ENCODE measurements around the gene EPPIN.

The EPPIN gene

GRCh38 chr20:45523821-45524220 lies 23.4 kb downstream of the EPPIN start:
- no peaks in the 10 kb centered on the region for H3K4me1 Mint-ChIP-seq
- H3K36me3 Mint-ChIP-seq (ENCODE audit: low read depth): no peaks in the 10 kb centered on the region
- peaks cover 48% of the 10 kb centered on the region for H3K27me3 Mint-ChIP-seq (ENCODE audit: low read depth, poor library complexity)
- DNase-seq: no peak
- TF ChIP-seq CTCF (IDR thresholded peaks at IDR 0.05): no peak
- H3K9me3 Mint-ChIP-seq: no peaks in the 10 kb centered on the region
- H3K27ac Mint-ChIP-seq: no peak overlapping the region
- H3K4me3 Mint-ChIP-seq: no peak overlapping the region

- DNase-seq: no peak
- no peaks in the 10 kb centered on the region for H3K36me3 Mint-ChIP-seq (ENCODE audit: low read depth)
- no peak overlapping the region for H3K4me3 Mint-ChIP-seq
- H3K4me1 Mint-ChIP-seq: peaks cover 4% of the 10 kb centered on the region
- no peak for TF ChIP-seq CTCF (IDR thresholded peaks at IDR 0.05)
- H3K27me3 Mint-ChIP-seq (ENCODE audit: low read depth, poor library complexity): peaks cover 36% of the 10 kb centered on the region
- no peak overlapping the region for H3K27ac Mint-ChIP-seq
- H3K9me3 Mint-ChIP-seq: no peaks in the 10 kb centered on the region
Observed at GRCh38 chr20:45518282-45518681, 28.9 kb downstream of the EPPIN start.

- no peak for TF ChIP-seq CTCF (IDR thresholded peaks at IDR 0.05)
- Mint-ChIP-seq H3K4me3 (no peak within 1 kb of the TSS), H3K36me3 (ENCODE audit: low read depth) (no peaks in the 10 kb centered on the region), H3K27ac (no peak within 1 kb of the TSS), H3K4me1 (peaks cover 13% of the 10 kb centered on the region), H3K9me3 (no peaks in the 10 kb centered on the region), H3K27me3 (ENCODE audit: low read depth, poor library complexity) (peaks cover 19% of the 10 kb centered on the region)
- DNase-seq: no peak
Observed at GRCh38 chr20:45515147-45515913, 31.9 kb downstream of the EPPIN start, which contains the start of gene SPINT3. SPINT3 (minus strand) TSS chr20:45515622; CDS start chr20:45515608, 14 bp downstream.

- peaks cover 22% of the 10 kb centered on the region for H3K4me1 Mint-ChIP-seq
- H3K27ac Mint-ChIP-seq: no peak overlapping the region
- TF ChIP-seq CTCF (IDR thresholded peaks at IDR 0.05): no peak
- H3K9me3 Mint-ChIP-seq: no peaks in the 10 kb centered on the region
- H3K4me3 Mint-ChIP-seq: no peak overlapping the region
- peaks cover 20% of the 10 kb centered on the region for H3K27me3 Mint-ChIP-seq (ENCODE audit: low read depth, poor library complexity)
- no peak for DNase-seq
- H3K36me3 Mint-ChIP-seq (ENCODE audit: low read depth): no peaks in the 10 kb centered on the region
Observed at GRCh38 chr20:45510242-45510862, 36.8 kb downstream of the EPPIN start.

- H3K4me3 Mint-ChIP-seq: no peak overlapping the region
- H3K27me3 Mint-ChIP-seq (ENCODE audit: low read depth, poor library complexity): peaks cover 19% of the 10 kb centered on the region
- peaks cover 22% of the 10 kb centered on the region for H3K4me1 Mint-ChIP-seq
- TF ChIP-seq CTCF (IDR thresholded peaks at IDR 0.05): no peak
- no peaks in the 10 kb centered on the region for H3K36me3 Mint-ChIP-seq (ENCODE audit: low read depth)
- H3K9me3 Mint-ChIP-seq: no peaks in the 10 kb centered on the region
- H3K27ac Mint-ChIP-seq: no peak overlapping the region
- no peak for DNase-seq
Observed at GRCh38 chr20:45509091-45509490, 38.1 kb downstream of the EPPIN start.

Data from nephron progenitor cell (in vitro differentiated cells).